CD4-positive, alpha-beta T cell treated with Interleukin-21 for 1 hour (primary cell): ENCODE measurements around the gene PUSL1.
A peak's percentile ranks its signal among the peaks of the same experiment; 100 is the strongest.
"Not testable (repeated sequence)": the region's sequence is repeated elsewhere in the genome, so short reads cannot be mapped to it uniquely, and the experiment has no call there.

Experiments used
- DNase-seq: peaks from one replicate; pipeline ENCODE4 v3.0.0-alpha.2; 2020

PUSL1 gene

DNA sequence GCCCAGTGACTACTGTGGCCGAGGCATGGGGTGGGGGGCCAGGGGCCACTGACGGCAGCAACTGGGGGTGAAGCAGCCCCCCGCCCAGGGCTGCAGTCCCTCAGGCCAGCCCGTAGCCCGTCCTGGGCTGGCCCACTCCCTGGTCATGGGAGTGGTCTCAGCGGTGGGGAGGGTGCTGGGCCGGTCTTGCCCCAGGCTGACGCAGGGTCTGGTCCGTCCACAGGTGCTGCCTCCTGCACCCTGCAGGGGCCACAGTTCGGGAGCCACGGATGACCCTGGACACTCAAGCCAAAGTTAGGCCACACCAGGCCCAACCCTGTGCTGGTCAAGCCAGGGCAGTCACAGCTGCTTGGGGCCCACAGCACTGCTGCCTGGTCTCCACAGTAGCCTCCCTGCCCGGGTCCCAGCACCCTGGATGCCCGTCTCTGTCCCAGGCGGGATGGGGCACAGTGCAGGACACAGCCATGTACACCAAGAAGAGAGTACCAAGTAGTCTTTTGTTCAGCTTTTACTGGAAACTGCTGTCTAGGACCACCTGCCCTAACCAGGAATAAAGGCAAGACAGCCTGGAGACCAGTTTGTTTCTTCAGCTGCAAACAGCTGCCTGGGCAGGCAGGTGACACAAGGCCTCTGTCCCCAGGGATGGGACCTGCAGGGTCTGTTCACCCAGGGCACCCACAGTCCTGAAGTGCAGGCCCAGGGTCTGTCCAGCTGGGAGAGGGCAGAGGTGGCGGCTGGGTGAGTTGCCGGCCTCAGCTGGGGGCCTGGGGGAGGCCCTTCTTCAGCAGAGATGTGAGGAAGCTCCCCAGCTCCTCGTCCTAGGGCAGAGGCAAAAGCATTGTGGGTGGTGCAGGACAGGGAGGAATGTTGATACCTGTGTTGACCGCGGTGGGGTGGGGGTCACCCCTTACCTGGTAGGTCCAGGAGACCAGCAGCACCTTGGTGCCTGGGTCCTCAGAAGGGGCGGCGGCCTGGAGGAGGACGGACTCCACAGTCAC lies 3.0 kb downstream of the PUSL1 start:
- no peak for DNase-seq

DNA sequence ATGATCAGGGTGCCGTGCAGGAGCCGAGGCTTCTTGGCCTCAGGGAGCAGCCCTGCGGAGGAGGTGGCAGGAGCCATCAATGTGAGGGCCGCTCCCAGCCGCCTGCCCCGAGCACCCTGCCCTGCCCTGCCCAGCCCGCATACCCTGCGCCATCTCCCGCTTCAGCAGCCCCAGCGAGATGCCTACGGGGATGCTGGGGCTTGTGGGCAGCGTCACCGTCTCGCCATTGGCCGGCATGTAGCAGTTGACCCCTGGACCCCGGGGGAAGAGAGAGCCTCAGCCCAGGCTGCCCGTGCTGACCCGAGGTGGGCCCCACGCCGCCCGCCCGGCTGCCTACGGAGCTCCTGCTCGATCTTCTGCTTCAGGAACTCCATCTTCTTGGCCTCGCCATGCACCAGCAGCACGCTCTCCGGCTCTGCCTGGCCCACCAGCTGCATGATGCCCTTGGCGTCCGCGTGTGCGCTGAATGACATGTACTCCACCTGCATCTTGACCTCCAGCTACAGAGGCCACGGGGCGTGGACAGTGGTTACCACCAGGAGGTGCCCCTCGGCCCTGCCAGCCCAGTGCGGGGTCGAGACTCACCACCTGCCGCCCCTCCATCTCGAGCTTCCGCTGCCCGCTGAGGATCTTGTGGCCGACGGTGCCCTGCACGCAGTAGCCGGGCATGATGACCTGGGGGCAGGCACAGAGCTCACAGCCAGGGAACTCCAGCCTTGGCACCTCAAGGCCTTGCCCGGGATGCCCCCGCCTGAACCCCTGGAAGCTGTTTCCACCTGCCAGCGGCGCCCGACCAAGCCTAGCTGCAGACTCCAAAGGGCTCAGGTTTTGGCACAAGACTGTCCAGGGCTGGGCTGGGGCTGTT lies 4.3 kb downstream of the PUSL1 start:
- no peak for DNase-seq

DNA sequence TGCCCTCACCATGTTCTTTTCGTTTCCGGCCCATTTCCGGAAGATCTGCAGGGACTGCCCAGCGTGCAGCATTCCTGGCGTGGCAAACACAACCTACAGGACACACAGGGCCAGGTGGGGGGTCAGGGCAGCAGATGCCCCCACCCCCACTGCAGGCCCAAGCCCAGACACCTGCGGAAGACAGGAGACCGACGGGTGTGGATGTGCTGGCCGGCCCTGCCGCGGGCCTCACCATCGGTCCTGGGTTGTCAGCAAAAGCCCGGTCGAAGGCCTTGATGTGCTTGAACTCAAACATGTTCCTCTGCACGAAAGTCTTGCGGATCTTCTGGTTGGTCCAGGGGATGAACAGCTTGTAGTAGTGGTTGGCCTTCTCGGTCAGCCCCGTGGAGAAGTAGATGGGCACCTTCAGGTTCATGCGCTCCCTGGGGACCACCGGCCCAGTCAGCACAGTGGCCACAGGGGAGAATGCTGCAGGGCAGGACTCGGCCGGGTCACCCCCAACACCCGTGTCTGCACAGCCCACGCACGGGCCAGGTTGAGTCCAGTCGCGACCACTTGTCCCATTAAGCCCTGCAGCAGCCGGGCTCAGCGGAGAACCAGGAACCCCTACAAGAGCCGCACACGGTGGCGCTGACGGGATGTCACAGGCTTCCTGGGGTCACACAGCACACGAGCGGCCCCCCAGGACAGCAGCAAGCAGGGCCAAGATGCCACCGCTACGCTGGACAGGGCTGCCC lies 5.3 kb downstream of the PUSL1 start:
- no peak for DNase-seq

DNA sequence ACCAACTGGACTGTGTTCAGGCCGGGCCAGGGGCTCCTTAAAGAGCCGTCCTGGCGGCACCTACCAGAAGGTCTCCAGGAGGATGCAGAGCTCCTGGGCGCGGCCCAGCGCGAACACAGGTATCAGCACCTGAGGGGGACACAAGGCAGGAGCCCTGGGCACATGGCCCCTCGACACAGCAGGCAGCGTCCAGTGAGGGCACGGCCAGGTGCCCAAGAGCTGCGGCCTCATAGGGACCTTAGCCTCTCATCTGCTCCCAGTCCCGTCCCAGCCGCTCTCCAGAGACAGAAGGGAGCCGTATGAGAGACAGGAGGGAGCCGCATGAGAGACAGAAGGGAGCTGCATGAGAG lies 5.8 kb downstream of the PUSL1 start:
- no peak for DNase-seq

DNA sequence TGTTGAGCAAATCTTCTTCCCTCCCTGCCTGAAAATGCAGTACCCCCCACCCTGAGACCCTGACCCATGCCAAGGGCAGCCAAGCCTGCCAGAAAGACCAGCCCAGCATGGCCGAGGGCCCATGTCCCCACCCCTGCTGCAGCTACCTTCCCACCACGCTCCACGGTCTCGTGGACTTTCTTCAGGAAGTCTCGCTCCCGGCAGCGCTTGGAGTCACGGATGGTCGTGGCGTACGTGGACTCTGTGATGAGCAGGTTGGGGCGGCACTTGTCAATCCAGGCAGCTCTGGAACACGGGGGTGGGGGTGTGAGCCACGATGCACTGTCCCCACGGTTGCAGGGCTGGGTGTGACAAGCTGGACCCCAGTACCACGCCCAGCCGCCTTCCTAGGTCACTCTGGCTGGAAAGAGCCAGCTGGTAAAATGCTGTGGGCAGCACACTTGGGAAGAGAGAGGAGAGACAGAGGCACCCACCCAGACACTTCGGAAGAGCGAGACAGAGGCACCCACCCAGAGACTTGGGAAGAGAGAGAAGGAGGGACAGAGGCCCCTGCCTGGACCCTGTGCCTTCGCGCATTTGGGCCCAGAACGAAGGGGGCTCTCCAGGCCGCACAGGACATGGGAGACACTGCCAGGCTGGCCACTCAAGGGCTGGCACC lies 6.4 kb downstream of the PUSL1 start:
- no peak for DNase-seq

DNA sequence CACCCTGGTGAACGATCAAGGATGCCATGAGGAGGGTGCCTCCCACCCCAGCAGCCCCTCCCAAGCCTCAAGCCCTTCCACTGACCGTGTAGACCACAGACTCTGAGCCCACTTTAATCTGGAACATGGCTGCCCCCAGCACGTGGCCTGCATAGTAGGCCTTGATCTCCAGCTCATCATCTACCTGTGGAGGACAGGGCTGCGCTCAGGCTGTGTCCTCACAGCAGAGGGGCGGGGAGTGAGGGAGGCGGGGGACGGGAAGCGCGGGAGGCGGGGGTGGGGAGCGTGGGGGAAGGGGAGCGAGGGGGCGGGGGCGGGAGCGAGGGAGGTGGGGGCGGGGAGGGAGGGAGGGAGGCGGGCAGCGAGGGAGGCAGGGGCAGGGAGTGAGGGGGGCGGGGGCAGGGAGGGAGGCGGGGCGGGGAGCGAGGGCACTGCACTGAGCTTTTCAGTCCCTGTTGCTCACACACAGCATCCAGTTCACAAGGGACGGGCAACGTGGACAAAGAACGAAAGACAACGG lies 7.1 kb downstream of the PUSL1 start:
- no peak for DNase-seq

DNA sequence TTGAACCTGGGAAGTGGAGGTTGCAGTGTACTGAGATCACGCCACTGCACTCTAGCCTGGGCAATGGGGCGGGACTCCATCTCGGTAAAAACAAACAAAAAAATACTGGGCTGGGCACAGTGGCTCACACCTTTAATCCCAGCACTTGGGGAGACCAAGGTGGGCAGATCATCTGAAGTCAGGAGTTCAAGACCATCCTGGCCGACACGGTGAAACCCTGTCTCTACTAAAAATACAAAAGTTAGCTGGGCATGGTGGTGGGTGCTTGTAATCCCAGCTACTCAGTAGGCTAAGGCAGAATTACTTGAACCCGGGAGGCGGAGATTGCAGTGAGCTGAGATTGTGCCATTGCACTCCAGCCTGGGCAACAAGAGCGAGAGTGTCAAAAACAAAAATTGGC lies 7.8 kb downstream of the PUSL1 start:
- DNase-seq, result not testable (repeated sequence)

DNA sequence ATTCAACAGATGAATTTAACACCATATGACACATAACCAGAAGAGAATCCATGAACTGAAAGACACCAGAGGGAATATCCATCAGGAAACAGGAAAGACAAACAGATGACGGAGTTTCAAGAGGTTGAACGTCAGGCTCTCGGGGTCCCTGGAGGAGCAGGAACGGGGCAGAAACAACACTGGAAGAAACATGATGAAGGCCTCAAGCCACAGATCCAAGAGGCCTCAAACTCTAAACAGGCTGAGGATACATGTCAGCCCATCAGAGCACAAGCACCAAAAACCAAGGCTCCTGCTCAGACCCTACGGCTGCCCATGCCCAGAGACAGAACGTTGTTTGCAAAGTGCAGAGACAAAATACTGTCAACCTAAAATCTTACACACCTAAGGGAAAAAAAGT lies 9.0 kb downstream of the PUSL1 start:
- no peak for DNase-seq

DNA sequence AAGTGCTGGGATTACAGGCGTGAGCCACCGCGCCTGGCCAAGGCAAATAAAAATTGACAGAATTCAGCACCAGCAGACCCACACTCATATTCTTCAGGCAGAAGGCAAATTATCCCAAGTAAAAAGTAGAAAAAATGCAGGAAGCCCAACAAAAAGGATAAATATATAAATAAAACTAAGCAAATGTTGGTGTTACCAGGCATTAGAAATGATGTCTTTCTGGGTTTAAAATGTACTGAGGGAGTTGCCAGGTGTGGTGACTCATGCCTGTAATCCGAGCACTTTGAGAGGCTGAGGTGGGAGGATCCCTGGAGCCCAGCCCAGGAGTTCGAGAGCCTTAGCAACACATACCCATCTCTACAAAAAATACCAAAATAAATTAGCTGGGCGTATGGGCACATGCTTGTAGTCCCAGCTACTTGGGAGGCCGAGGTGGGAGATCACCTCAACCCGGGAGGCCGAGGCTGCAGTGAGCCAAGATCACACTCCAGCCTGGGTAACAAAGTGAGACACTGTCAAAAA lies 9.8 kb downstream of the PUSL1 start:
- DNase-seq, result no peak

DNA sequence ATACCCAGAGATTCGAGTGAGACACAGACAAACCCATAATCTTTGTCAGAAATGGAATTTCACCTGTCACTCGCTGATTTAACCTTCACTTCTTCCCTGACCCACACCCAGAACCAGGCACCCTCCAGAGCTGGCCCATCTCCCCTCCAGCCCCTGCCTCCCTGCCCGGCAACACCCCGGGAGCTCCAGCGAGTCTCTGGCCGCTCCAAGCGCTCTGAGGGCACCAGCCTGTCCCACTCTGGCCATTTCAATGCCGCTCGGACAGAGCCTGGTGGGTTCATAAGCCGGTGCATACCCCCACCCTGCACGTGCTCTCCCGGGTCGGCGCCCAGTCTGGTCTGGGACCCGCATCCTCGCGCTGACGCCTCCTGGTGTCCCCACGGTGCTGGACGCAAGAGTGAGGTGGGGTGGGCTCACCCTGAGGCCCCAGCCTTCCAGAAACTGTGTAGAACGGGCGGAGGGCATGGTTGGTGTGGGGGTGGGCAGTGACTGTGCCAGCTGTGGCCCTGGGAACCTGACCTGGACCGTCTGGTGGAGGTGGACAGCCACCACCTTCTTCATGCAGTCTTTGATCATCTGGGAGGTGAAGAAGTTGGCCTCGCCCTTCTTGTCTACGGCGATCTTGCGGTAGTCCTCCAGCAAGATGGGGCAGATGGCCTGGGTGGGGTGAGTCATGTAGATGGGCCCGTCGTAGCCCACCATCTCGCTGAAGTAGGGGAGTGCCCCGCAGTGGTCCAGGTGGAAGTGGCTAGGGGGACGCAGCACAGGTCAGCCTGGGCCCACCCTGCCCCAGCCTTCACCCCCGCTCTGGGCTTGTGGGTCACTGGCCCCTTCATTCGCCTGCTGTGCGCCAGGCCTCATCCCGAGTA lies 10.6 kb downstream of the PUSL1 start:
- no peak for DNase-seq

DNA sequence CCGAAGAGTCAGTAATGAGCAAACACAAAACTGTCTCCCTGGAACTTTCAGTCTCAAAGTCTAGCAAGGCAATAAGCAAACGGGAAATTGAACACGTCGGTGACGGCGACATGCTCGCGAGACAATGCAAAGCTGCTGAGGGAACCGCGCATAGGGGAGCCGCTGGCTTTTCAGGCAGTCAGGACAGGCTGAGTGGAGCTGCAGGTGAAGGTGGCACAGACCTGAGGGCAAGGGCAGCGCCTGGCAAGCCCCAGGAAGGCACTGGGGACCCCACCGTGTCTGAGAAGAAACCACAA lies 11.2 kb downstream of the PUSL1 start:
- DNase-seq, result no peak

DNA sequence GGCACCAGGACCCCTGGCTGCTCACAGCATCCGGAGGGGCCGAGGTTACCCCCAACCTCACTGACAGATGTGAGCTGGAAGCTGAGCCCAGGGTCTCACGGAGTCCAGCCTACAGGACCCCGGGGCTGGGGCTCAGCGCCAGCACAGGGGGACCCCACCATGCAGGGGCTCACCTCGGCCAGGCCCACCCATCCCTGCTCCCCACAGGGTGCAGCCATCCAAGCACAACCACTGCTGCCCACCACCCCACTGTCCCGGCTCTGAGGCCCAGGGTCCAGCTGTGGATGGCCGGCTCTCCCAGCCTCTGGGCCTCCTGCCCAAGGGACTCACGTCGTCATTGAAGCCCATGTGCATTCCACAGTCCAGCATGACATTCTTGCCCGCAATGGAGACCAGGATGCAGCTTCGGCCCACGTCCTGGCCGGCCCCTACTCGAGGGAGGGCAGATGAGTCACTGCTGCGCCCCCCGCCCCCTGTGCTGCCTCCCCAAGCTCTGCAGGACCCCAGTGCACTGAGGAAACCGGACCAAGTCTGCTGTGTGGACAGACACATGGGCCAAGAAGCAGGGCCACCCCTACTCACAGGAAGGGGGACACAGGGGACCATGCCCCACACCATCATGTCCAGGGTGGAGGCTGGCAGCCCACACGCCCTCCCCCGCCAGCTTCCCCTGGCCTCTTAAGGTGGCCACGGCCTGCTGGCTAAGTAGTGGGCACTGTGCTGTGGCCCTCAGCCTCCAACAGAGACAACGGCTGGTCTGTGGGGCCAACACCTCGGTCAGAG lies 12.5 kb downstream of the PUSL1 start:
- no peak for DNase-seq

DNA sequence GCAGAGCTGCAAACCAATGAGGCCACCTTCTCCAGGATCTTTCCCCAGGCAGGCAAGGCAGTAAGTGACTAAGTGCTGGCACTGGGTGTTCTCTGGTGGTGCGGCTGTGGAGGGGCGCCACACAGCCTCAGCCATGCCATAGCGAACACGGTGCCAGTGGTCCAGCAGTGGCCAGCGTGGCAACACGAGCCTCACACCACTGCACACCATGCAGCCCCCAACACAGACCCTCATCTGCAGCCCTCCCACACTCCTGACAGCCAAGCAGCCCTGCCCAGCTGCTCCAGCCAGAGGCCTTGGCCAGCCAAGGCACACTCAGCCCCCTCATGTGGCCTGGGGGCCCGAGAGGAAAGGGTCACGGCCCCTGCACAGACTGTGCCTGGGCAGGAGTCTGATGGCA lies 13.1 kb downstream of the PUSL1 start:
- no peak for DNase-seq

DNA sequence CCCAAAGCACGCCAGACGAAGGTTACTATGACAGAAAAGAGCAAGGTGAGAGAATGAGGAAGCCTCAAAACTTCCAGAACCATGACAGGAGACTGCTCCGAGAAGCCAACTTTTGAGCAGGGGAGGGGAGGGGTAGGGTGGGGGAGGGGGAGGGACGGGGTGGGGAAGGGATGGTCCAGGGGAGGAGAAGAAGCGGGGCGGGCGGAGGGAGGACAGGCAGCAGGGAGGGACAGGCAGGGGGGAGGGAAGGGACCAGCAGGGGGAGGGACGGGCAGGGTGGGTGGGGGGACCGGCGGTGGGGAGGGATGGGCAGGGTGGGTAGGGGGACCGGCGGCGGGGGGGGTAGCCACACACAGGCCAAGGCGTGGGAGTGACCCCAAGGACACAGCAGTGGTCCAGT lies 14.0 kb downstream of the PUSL1 start:
- DNase-seq, result no peak

DNA sequence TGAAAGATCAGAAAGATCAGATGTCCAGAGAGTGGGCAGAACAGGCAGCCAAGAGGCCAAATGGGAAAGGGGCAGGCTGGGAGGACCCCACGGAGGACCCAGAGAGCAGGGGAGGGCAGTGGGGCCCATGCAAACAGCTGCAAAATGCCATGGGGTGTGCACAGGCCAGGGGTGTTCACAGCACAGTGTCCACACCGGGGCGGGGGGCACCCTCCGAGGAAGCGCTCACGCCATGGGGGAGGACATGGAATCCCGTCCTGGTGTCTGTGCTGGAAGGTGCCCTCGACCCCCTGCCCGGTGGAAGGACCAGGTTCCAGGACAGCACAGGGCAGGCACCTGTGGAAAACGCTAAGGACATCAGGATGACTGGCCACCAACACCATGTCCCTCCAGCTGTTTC lies 14.6 kb downstream of the PUSL1 start:
- no peak for DNase-seq

DNA sequence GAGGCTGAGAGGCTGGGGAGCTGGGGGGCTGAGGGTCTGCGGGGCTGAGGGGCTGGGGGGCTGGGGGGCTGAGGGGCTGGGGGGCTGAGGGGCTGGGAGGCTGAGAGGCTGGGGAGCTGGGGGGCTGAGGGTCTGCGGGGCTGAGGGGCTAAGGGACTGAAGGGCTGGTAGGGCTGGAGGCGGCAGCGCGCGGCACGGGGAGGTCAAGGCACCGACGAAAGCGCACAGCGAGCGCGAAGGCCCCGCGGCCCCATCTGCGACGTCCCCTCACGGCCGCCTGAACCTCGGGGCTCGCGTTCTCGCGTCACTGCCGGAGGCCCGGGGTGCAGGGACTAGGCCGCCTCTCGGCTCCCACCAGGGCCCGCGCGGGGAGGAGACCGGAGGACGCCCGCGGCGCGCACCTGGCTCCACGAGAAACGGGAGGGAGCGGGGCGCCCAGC lies 15.7 kb downstream of the PUSL1 start:
- no peak for DNase-seq

DNA sequence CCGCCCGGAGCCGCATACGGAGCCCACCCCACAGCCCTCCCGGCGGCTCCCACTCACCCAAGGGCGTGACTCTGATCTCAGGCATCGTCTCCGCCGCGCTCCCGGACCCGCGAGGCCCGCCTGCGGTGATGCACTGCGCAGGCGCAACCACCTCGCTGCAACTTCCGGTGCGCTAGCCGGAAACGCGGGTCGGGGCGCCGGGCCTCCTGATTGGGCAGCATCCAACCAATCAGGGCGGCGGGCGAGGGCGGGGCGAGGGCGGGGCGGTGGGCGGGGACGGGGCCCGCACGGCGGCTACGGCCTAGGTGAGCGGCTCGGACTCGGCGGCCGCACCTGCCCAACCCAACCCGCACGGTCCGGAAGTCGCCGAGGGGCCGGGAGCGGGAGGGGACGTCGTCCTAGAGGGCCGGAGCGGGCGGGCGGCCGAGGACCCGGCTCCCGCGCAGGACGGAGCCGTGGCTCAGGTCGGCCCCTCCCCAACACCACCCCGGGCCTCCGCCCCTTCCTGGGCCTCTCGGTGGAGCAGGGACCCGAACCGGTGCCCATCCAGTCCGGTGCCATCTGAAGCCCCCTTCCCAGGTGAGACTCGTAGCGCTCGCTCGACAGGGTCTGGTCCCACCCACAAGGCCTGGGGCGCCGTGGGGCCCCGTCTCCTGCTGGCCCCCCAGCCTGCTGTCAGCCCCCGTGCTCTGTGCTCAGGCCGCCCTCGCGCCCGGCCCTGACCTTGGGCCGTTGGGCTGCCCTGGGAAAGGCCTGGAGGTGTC lies 16.3 kb downstream of the PUSL1 start, which contains the start of the genes CPTP and INTS11:
TSS of gene CPTP (plus strand) at position 279 of the 764 bp plus-strand sequence. CDS start 2,109 bp downstream, outside the sequence.
TSS of gene INTS11 (minus strand) at position 137 of the 764 bp plus-strand sequence. CDS start at position 85, 52 bp downstream.
- peak; percentile 95 for DNase-seq

DNA sequence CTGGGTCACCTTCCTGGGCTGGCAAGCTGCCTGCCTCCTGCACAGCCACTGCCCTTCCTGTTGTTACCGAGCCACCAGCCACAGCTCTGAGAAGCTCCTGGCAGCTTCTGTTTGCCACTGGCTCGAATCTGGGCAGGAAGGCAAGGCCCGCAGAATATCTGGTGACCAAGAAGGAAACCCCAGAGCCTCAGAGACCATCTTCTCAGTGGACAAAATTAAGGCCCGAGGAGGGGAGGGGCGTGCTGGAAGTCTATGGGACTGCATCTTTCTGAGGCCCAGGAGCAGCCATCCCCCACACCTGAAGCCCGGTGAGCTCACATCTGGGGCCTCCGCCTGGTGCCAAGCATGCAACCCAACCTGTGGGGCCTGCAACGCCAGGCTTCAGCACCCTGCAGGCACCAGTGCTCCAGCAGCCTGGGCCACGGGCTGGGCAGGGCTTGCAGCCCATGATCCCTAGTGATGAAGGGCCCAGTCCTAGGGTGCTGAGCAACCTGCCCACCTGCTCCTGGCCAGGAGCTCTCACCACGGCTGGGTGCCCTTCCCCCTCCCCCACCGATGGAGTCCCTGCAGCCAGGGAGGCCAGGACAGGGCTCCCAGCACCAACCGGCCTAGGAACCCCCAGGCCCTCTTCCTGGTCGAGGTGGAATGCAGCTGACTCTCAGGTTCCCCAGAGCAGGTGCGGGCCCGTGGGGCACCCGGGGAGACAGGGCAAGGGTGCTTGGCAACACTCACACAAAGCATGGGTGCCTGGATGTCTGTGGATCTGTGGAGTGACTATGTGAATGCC lies 17.1 kb downstream of the PUSL1 start:
- peak; percentile 24 for DNase-seq
